Measurements from ENCODE around the gene RPRD1A.

GRCh38 chr18:35973650-35974049, 93.7 kb downstream of the RPRD1A start:
- TF ChIP-seq CTCF (IDR thresholded peaks at IDR 0.05; ENCODE audit: low read depth, low read length, missing input control): no peak
- TF ChIP-seq TAF1 (conservative IDR thresholded peaks at IDR 0.05): no peak
- TF ChIP-seq SP1 (IDR thresholded peaks at IDR 0.05): no peak
- TF ChIP-seq REST (IDR thresholded peaks at IDR 0.05): no peak

All from liver (tissue), 3 donors.